ENCODE measurements around the gene PCSK2.

Gene PCSK2

GRCh38 chr20:17339000-17339399 is 112.2 kb downstream of the PCSK2 start:
- DNase-seq (ENCODE audit: low read depth in 2 of 2): no peak

- DNase-seq (ENCODE audit: low read depth in 2 of 2): no peak
These were observed 116.3 kb downstream of the PCSK2 start for GRCh38 chr20:17343091-17343490.

GRCh38 chr20:17343656-17344452 is 117.0 kb downstream of the PCSK2 start:
- DNase-seq (ENCODE audit: low read depth in 2 of 2): no peak

DNA sequence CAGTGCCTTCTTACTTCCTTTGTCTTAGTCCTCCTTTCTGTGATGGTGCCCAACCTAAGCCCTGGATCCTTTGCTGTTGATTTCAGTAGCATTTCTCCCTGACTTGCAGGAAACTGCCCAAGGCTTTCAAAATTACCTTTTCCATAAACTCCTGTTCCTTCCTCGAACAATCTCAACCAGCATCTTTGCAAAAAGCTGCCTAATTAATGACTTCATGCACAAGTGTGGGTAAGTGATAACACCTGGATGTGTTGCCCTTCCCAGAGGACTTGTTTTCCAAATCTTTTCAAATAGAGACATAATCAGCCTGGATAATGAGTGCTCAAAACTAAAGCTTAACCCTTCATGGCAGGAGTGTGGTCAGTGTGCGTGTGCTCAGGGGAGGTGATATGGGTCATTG is 118.0 kb downstream of the PCSK2 start:
- DNase-seq (ENCODE audit: low read depth in 2 of 2): no peak

- DNase-seq (ENCODE audit: low read depth in 2 of 2): no peak
These were observed 118.5 kb downstream of the PCSK2 start for GRCh38 chr20:17345321-17345720.

- DNase-seq (ENCODE audit: low read depth in 2 of 2): no peak
These were observed 123.5 kb downstream of the PCSK2 start for GRCh38 chr20:17350321-17350720.

DNA sequence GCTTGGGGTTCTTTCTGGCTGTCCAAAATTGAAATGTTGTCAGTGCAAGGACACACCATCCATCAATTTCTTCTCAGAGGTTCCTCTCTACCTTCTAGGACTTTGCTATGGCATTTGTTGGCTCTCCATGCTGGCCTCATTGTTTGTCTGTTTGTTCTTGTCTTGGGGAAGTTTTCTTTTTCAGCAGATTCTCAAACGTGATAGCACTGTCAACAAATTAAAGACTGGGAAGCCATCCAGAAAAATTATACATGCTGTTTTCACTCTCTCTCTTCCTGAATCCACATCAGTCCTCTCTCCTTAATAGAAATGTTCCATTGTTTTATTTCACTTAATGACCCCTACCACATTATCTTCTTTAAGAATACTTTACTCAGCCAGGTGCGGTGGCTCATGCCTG is 130.4 kb downstream of the PCSK2 start:
- no peak for DNase-seq (ENCODE audit: low read depth in 2 of 2)

DNA sequence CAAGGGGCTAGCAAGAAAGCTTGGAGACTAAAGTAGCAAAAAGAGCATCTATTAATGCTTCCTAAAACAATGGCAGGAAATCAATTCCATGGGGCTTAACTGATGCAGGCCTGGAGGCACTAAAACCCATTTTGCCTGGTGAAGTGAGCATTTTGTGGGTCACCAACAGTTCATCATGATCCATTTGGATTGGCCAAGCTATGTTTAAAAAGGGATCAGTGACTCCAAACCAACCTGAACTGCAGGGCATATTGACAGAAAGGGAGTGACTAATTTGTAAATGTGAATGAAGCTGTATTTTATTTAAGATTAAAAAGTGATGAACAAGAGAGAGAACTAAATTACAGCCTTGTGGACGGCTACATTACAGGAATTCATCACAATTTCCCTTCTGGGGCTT is 132.0 kb downstream of the PCSK2 start:
- DNase-seq (ENCODE audit: low read depth in 2 of 2): no peak

DNA sequence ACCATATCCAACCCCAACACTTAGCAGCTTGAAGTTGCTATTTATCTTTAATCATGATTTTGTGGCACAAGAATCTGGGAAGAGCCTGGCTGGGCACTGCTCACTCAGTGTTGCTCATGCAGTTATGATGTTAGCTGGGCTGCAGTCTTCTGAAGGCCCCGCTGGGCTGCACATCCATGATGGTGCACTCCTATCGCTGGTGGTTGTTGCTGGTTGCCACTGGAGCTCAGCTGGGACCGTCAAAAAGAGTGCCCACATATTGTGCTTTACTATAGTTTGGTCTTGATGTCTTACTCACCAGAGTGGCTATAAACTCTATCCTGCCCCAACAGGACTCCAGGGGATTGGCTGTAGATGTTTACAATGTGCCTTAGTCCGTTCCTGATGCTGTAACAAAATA is 137.8 kb downstream of the PCSK2 start:
- DNase-seq (ENCODE audit: low read depth in 2 of 2): no peak

- no peak for DNase-seq (ENCODE audit: low read depth in 2 of 2)
These were observed 139.0 kb downstream of the PCSK2 start for GRCh38 chr20:17365831-17366230.

GRCh38 chr20:17369506-17369905 is 142.7 kb downstream of the PCSK2 start:
- DNase-seq (ENCODE audit: low read depth in 2 of 2): no peak

- no peak for DNase-seq (ENCODE audit: low read depth in 2 of 2)
These were observed 146.1 kb downstream of the PCSK2 start for GRCh38 chr20:17372806-17373440.

DNA sequence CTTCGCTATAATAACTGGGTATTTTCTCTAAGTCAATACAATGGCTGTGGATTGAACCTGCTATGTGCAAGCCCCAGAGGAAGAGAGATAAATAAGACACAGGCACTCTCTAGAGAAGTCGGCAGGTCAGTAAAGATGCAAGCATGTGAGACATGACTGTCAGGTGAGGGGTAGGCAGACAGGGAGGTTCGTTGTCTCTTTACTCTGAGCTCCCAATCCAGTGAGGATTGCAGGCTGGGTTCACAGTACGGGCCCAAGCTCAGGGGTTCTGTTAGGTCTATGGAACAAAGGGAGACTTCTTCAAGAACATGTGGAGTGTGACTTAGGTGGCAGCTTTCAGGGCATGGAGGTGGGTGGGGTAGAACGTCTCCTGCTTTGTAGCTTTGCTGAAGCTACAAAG is 147.2 kb downstream of the PCSK2 start:
- DNase-seq (ENCODE audit: low read depth in 2 of 2): no peak

DNA sequence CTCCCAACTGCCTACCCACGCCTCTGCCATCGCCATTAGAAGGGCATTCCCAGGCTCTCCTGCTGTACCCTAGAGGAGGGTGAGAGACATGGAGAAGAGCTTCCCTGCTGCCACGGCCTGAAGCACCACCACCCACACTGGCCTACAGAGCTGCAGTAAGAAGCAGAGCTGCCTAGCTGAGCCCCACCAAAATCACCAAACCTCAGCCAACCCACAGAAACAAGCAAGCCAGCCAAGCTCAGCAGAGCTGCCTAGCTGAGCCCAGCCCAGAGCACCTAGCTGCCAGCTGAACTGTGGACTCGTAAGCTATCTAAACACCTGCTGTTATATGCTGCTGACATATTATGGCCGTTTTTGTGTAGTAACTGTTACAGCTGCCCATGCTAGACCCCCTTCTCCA is 149.2 kb downstream of the PCSK2 start:
- no peak for DNase-seq (ENCODE audit: low read depth in 2 of 2)

- no peak for DNase-seq (ENCODE audit: low read depth in 2 of 2)
These were observed 150.4 kb downstream of the PCSK2 start for GRCh38 chr20:17377231-17377630.

GRCh38 chr20:17379651-17380050 is 152.8 kb downstream of the PCSK2 start:
- no peak for DNase-seq (ENCODE audit: low read depth in 2 of 2)

- no peak for DNase-seq (ENCODE audit: low read depth in 2 of 2)
These were observed 154.0 kb downstream of the PCSK2 start for GRCh38 chr20:17380801-17381200.

DNA sequence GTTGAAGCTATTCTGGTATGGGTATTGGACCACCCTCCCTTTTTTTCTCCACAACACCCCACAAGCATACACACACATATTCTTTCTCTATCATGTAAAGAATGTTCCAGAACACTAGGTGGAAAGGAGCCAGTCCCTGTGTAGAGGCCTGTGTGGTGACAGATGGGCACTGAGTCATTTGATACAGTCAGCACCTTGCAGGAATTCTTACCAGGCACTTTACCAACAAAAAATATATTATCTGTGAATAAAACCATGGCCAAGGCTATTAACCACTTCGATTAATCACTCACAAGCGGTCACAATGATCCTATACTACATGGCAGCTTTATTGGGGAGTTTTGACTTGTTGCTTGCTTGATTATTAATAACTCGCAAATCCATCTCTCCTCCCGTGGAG is 154.9 kb downstream of the PCSK2 start:
- no peak for DNase-seq (ENCODE audit: low read depth in 2 of 2)

DNA sequence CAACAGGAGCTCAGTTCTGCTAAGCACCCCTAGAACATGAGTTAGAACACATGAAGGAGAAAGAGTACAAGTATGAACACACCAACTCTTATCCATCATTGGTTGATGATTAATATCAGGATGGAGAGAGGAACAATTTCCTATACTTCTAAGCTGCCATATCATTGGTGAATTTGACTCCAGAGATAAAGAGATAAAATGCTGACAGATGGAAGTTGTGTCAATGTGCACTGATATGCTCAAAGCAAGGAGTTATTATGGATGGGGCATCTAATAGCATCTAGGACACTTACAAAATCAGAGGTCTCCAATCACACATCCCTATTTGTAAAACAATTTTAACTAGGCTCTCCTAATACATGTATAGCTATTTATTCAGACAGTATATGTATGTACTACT is 159.0 kb downstream of the PCSK2 start:
- no peak for DNase-seq (ENCODE audit: low read depth in 2 of 2)

DNA sequence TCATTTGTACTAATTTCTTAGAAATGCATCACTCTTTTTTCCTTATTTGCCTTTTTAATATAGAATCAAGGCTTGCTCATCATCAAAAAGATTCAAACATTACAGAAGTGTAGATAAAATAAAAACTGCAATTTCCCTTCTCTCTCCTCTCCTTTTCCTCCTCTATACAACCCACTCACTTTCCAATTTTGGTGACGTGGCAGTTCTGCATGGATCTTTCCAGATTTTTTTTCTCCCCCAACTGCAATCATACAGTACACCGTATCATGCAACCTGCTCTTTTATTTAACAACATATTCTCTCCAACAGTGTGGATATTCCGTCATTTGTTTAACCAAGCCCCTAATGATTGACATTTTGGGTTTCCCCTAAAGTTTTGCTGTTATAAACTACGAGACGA is 163.8 kb downstream of the PCSK2 start:
- DNase-seq (ENCODE audit: low read depth in 2 of 2): no peak

DNA sequence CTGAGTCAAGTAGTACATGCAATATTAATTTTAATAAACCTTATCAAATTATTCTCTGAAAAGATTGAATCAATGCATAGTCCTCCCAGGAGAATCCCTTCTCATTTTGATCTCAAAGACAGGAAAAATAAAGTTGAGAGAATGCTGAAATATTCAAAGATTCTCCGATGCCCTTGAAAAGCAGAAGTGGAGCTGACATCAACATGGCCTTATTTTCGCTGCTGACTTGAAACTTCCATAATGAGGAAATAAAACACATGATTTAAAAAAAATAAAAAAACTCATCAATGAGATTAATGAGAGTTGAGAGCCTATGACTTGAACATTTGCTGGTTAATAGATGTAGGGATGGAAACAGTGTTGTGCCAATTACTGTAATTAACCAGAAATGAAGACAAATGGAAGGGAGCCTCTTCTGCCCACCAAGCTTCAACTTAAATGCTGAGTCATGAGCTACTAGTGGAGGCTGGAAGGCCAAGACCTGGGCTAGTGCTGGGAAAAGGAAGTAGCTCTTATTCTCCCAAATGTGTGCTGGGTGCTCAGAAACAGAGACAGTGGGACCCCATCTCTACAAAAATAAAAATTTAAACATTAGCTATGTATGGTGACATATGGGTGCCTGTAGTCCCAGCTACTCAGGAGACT is 164.4 kb downstream of the PCSK2 start:
- DNase-seq (ENCODE audit: low read depth in 2 of 2): no peak

DNA sequence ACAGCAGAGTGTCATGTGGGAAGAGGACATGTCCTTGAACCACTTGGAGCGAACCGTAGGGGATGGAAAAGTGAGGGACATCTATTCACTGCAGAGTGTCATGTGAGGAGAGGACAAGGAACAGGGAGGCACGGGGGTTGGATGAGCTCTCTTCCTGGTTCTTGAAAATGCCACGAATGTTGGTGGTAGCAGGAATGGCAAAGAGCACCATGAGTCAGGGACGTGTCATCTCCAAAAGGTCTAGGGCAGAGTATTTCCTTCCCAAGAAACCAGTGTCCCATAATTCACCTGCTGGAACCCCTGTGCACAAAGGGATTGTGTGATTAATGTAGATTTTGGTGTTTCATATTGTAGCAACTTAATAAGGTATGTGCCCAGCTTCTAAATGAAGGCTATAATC is 167.6 kb downstream of the PCSK2 start:
- DNase-seq (ENCODE audit: low read depth in 2 of 2): no peak

DNA sequence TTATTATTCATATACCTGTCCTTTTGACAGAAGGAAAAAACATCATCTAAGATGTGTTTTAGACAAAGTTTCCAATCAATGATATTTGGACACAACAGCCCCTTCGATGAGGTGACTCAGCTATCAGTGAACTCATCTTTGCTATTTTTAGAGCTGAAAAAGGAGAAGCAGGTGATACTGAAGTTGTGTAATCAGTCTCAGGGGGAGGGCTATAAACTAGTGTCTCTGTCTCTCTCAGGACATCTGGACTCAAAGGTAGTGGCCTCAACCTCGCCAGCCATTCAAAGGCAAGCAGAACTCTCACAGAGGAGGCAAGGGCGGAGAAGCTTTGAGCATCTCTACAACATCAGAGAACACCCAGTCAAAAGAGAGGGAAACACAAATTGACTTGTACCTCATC is 168.9 kb downstream of the PCSK2 start:
- no peak for DNase-seq (ENCODE audit: low read depth in 2 of 2)

All from stimulated activated CD4-positive, alpha-beta T cell treated with anti-CD3 and anti-CD28 coated beads, Interleukin-12 subunit alpha, Interleukin-12 subunit beta, amount 100 ng/mL, for 24 hours (primary cell).